Hematopoietic multipotent progenitor cell treated with erythropoietin and hydrocortisone succinate and interleukin-3 and kit ligand, for 6 days (in vitro differentiated cells): ENCODE measurements around the gene ARL3.
A peak's percentile ranks its signal among the peaks of the same experiment; 100 is the strongest.
"Not testable (repeated sequence)": the region's sequence is repeated elsewhere in the genome, so short reads cannot be mapped to it uniquely, and the experiment has no call there.

Experiments used
- DNase-seq: peaks from one replicate; pipeline ENCODE4 v3.0.0-alpha.2; 2015

ARL3 gene

DNA sequence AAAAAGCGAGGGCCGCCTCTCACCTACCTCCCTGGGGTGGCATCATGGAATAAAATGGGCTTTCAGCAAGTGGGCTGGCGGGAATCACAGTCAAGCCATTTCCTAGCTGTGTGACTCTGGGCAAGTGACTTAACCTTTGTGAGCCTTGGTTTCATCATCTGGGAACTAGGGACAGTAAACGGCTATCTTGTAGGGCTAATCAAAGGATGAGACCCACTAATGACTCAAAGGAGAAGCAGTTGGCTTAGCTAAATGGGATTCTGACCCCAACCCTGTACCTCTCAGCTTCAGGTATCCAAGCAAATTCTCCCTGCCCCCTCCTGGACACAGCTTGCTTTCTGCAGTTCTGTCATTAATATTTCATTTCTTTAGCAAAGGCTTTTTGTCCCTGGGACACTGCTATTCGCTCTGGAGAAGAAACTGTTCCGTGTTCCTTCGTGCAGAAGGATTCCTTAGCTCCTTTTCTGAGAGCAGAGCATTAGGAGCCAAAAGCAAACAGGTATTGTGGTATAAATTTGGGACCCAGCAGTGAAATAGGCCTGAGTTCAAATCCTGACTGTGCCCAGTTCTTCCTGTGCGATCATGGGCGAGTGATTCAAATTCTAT, 44.0 kb downstream of the ARL3 start:
- DNase-seq, result no peak

DNA sequence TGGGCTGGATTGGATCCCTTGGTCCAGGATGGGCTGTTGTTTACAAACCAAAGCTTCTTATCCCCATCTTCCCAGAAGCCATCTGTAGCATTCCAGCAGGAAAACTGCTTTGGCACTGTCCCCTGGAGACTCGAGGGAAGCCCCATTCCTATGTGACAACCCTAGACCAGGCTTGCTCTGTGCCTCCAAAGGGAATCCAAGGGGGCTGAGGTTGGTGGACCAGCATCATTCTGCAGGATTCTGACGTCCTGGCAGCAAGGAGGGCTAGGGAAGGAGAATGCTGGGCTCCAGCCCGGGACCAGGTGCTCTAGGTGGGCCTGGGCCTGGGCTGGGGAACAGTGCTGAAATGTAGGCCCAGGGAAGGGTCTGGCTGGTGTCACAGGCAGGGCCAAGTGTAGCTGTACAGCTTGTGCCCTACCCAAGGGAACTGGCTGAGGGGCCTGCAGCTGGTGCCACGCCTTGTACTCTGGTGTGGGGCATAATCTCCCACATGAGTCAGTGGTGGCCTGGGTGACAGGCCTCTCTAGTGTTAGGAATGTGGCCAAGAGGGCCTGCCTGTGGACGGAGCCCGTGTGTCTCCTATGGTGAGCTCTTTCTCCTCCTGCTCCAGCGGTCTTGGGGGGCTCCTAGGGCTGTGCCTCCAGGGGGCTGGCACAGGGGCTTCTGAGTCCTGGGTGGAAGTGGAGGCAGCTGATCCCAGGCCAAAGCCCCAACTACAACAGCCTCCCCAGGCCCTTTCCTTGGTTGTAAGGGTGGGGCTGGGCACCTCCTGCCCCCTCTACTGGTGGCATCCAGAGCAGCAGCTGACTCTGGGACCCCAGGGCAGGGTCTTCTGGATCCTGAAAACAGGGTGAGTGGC, 44.8 kb downstream of the ARL3 start:
- DNase-seq, result peak; percentile 74

DNA sequence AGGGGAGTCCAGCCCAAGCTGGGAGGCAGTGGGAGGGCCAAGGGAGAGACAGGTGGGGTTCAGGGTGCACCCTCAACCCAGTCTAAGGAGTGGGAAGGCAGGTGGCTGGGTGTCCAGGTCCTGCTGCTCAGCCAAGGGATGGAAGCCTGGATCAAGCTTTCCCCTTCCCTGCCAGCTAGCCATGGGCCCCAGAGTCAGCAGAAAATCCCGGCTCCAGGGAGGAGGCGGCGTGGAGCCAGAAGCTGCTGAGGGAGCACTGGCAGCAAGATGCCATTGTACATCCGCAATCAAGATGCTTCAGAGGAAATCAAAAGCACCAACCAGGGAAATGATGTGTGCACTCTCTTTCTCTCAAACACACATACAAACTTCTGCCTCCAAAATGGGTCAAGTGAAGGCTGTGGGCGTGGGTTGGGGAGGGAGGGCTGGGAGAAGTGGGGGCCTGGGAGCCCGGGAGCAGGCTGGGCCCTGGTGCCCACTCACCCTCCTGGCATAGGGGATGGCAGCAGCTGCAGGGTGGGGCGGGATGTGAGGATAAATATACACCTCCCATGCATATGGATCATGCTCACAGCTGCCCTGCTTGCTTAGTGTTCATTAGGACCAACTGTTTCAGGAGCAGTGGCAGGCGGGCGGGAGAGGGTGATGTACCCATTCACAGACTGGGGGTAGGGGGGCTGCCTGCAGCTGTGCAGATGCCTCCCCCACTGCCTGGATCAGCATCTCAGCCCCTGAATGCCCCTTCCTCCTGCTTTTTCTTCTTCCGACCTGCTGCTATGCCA, 45.7 kb downstream of the ARL3 start:
- no peak for DNase-seq

DNA sequence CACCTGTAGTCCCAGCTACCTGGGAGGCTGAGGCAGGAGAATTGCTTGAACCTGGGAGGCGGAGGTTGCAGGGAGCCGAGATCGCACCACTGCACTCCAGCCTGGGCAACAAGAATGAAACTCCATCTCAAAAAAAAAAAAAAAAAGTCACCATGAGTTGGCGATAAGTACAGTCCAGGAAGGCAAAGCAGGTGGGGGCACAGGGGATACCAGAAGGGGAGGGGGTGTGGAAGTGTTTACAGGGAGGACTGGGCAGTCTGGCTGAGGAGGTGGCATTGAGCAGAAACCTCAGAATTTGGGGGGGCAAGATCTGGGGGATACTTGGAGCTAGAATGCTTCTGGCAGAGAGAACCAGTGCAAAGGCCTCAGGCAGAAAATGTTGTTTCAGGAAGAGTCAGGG, 46.8 kb downstream of the ARL3 start:
- not testable (repeated sequence) for DNase-seq

DNA sequence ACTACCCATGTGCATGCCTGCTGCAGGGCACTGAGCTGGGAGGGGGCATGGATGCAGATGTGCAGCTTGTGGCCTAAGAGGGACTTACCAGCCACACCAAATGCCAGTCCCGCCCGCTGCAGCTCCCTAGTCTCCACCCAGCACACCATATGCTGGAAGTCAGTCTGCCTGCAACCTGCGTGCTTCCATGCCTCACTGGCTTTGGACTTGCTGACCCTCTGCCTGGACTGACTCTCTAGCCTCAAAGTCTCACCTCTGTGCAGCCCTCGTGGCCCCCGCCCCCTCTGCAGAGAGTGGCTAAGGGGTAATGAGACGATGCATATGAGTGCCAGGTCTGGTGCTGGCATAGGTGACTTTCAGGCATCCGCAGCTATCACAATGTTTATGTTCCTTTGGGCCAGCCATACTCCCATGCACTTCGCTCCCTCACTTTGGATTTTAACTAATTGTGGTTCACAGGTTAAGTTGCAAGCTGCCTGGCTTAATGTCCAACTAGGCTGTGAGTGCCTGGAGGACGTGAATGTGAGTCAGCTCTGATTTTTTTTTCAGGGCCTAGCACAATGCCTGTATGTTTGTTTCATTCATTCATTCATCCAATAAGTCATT, 48.2 kb downstream of the ARL3 start:
- no peak for DNase-seq

DNA sequence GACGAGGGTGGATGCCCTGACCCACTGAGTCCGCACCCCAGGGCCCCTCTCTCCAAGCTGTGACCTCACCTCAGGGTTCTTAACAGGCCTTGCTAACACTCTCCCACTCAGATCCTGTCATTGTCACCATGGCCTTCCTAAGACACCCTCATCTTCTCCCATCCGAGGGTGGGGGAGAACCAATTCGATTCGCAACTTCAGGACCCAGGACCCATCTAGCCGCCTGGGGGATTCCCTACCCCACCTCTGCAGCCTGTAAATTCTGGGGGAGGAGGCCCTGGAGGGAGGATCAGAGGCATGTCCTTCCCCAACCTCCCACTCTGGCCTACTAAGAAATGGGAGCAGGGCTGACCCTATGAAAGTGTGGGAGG, 52.6 kb downstream of the ARL3 start:
- no peak for DNase-seq

DNA sequence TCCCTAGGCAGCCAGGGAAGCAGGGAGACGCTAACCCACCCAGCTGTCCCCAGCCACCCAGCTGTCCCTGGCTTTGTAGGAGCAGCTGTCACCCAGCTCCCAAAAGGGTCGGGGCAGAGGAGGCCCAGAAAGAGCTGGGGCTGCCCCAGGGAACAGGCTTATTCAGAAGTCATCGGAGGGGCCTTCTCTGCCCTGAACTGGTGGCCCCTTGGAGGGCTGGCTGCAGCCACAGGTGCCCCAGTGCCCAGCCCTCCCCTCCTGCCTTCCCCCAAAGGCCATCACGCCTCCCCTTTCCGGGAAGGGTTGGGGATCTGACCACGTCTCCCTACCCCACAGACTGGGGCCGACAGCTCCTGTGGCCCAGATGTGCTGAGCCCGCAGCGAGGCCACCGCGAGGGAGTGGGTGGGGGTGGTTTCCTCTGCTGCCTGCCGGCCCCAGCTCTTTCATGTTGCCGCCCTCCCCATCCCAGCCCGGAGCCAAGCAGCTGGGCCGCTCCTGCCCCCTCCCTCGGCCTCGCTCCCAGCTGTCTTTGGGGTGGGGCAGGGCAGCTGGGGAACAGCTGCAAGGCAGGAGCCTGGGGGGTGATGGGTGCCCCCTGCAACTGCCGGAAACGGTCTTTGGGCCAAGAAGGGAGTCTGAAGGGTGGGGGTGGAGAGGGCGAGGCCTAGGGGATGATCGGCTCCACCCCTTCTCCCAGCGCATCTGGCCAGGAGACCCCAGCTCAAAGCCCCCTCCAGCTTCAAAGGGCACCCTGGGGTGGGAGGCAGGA, 53.1 kb downstream of the ARL3 start:
- DNase-seq, result peak; percentile 82

DNA sequence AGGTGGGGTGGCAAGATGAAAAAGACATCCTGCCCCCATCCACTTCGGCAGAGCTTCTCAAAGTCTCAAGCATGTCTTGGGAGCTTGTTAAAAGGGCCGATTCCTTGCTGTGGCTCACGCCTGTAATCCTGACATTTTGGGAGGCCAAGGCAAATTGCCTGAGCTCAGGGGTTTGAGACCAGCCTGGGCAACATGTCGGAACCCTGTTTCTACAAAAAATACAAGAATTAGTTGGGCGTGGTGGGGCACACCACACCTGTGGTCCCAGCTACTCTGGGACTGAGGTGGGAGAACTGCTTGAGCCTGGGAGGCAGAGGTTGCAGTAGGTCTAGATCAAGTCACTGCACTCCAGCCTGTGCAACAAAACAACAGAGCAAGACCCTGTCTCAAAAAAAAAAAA, 55.4 kb downstream of the ARL3 start:
- DNase-seq, result no peak

DNA sequence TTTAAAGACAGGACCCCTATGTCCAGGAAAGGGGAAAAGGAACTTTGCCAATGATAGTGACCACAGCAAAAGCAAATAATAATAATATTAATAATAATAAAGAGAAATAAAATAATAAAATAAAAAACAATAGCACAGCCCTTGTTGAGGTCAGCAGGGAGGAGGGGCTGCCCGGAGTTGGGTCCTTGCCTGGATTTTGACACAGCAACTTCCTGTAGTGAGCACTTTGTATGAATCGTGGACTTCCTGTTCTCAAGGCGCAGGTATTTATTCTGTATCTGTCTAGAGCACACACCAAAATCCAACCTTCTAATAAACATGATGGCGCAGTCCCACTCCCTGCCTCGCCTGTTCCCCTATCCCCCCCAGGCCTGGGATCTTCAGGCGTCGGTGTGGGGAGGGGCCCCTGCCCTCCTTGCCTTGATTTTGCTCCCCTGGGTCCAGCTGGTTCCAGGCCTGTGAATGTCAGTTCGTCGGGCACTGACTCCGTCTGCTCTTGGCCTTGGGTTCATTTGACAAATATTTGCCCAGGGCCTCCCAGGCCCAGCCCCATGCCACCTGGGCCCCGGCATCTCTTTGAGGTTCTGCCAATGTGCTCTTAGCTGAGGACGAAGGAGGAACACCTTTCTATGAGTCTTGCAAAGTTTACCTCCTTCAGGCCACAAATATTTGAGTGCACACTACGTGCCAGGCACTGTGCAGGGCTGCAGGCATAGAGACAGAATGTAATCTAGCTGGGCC, 56.0 kb downstream of the ARL3 start:
- no peak for DNase-seq

DNA sequence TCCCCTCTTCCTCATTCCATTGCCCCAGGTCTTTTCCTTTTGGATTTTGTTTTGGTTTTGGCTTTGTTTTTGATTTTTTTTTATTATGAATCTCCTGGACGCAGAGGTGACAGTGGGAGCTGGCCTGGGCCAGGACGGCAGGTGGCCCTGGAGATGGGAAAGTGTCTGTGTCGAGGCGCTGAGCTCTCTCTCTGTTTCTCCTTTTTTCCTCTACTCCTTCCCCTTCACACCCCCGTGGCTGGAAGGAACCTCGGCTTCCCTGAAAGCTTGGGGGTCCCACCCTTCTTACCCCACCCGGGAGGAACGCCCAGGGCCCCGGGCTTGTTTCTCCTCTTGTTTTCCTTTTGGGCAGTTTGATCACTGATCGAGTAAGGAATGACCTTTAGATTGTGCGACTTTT, 56.7 kb downstream of the ARL3 start:
- no peak for DNase-seq

DNA sequence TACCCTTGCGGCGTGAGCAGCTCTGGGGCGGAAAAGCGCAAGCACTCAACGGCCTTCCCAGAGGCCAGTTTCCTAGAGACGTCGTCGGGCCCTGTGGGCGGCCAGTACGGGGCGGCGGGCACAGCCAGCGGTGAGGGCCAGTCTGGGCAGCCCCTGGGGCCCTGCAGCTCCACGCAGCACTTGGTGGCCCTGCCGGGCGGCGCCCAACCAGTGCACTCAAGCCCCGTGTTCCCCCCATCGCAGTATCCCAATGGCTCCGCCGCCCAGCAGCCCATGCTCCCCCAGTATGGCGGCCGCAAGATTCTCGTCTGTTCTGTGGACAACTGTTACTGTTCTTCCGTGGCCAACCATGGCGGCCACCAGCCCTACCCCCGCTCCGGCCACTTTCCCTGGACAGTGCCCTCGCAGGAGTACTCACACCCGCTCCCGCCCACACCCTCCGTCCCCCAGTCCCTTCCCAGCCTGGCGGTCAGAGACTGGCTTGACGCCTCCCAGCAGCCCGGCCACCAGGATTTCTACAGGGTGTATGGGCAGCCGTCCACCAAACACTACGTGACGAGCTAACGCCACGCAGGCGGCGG, 57.3 kb downstream of the ARL3 start:
- no peak for DNase-seq

DNA sequence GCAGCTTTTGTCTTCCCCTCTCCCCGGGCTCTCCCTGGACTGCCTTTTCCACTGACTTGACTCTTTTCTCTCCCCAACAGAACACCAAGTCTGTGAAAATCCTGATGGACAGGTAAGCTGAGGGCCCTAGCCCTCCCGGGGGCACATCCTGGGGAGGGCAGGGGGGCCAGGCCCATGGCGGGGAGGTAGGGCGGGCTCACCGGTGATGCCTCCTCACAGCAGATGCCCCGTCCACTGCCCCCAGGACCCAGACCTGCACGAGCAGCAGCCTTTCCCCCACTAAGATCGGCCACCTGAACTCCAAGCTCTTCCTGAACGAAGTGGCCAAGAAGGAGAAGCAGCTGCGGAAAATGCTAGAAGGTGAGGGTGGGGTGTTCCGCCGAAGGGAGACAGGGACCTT, 58.2 kb downstream of the ARL3 start:
- no peak for DNase-seq

DNA sequence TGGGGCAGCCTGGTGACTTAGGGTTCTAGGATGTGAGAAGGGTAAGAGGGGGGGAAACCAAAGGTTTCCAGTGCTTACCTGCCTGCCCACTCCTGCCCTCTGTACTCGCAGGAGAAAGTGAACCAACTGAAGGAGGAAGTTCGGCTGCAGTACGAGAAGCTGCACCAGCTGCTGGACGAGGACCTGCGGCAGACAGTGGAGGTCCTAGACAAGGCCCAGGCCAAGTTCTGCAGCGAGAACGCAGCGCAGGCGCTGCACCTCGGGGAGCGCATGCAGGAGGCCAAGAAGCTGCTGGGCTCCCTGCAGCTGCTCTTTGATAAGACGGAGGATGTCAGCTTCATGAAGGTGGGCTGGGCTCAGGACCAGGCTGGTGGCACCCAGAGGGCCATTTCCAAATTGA, 59.2 kb downstream of the ARL3 start:
- no peak for DNase-seq

DNA sequence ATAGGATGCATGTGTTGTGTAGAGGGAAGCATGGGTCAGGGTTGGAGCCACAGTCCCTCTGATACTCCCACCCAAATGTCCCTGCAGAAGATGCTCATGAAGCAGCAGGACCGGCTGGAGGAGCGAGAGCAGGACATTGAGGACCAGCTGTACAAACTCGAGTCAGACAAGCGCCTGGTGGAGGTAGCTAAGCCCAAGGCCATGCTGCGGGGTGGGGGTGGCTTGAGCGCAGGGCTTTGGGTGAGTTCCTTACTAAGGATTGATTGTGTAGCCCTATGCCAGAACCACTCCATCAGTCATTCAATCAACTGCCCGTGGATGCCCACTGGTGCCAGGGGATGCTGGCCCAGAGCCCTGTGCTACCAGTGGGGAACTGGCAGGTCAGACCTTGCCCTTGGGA, 59.6 kb downstream of the ARL3 start:
- no peak for DNase-seq

DNA sequence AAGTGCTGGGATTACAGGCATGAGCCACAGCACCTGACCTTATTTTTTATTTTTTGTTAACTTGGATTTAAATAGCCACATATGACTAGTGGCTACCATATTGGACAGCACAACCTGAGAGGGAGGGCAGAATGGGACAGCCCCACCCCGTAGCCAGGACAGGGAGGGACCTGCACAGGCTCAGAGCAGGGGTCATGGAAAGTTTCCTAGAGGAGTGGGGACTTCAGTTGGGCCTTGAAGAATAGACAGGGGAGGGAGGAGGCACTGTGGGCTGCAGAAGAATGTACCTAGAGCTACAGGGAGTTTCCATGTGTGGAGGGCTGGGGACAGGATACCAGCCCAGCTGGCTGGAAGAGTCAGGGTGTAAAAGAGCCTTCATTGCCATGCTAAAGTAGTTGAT, 61.1 kb downstream of the ARL3 start:
- DNase-seq, result no peak

DNA sequence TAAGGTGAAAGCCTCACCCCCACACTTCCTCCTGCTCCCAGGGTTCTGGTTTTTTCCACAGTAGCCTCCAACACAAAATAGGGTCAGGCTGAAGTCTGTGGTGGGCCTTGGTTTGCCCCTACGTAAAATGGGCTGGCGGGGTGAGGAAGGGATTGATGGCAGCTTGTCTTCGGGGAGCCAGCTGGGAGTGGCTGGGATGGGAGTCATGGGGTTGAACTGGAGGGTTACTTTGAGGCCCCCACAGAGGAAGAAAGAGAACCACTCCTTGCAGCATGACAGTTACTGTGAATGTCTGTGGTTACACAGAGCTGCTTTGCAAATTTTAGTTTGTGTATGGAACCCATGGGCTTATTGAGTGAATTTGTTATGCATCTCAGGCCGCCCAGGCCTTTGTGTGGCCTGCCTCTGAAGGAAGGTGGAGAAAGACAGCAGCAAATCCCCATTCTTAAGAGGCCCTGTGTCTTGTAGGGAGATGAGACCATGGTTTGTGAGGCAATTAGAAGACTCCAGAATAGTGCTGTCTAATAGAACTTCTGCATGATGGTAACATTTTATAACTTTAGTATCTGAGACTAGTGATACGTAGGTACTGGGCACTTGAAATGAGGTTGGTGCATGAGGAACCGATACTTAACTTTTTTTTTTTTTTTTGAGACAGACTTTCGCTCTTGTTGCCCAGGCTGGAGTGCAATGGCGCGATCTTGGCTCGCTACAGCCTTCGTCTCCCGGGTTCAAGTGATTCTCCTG, 61.9 kb downstream of the ARL3 start:
- DNase-seq, result peak; percentile 14

DNA sequence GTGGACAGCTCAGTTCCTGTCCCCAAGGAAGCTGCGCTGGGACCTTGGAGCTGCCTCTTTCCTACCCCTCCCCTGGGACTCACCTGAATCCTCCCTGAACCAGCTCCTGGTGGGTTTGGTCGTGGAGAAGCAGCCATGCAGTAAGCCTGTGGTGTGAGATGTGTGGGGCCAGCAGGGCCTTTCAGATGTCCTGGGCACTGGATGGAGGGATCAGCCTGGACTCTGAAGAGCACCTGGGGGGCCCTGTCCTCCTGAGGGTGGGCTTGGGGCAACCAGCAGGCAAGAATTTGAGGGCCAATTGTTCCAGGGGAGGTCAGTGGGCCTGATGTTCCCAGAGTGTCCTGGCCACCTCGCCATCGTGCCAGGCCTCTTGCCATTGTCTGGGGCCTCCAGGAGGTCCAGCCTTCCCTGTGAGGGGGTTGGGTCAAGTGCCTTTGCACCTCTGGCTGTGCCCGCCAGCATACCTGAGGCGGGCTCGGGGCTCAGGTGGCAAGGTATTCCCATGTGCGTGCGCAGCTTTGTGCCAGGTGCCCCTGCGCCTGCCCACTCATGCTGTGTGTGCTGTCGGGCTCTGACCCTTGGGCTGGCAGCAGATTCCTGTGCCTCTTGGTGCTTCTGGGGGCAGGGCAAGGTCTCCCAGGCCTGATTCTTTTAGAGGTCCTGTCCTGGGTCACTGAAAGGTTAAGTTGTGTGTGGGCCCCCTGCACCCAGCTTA, 62.6 kb downstream of the ARL3 start:
- no peak for DNase-seq

DNA sequence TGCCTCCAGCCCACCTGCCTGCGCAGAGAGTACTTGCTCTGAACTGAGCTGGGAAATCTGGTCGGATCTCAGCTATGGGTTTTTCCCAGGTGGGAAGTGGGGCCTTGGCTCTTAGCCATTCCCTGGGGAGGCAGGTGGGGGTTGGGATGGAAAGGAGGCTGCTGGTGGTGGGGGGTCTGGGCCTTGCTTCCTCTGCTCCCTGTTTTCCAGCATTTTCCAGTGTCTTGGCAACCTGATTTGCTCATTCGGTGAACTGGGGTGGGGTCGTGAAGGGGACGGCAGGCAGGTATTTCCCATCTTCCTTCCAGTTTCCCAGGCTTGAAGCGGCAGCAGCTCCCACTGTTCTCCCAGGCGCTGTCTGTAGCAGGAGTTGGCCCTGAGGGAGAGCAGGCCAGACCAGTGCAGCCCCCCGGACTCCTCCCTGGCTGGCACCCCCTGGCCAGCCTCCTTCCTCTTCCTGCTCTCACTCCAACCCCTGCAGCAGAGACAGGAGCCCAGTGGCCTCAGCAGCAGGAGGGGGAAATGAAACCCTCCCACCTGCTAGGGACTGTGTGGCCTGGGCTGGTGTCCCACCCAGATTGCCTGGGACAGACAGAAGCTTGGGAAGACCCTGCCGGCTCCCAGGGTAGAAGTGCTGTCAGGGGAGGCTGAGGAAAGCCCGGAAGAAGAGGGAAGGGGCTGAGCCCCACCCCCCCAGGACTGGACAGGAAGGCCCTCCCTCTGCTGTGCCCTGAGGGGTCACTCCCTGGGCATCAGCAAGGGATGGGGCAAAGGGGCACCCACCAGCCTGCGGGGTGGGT, 63.3 kb downstream of the ARL3 start:
- no peak for DNase-seq
